IMR-90 (cell line): ENCODE data around the gene CCDC60. TPM values are rescaled to one million over a fixed set of nuclear protein-coding genes. Genes with fewer than 3 reads are reported as not detected.

Source experiments
- ATAC-seq: fragments of 200-7000 bp; cut with Tn5 transposase; 2 replicates; pipeline ENCODE4 v1.9.1; 2020; ENCODE audit warnings: low read depth, mild to moderate bottlenecking, moderate library complexity
- BruUV-seq: library from RNA; stranded (reverse); fragments of 400-500 nt; replicated peaks from 2 replicates; lab custom pipeline; 2021; lab: Mats Ljungman, UMichigan
- CTCF ChIA-PET: fragments of 300-600 bp; formaldehyde crosslinking; extraction: SDS; loops from one replicate; lab custom pipeline; 2021; ENCODE audit warnings: antibody characterized with exemption; lab: Yijun Ruan, JAX
- POLR2A ChIA-PET: fragments of 300-600 bp; sonication (Branson Sonifier 250); formaldehyde crosslinking; loops from one replicate; lab custom pipeline; 2022; ENCODE audit warnings: antibody characterized with exemption; ENCODE audit not compliant: unreplicated experiment; lab: Charles Lee
- DNase-seq: peaks from one replicate; pipeline ENCODE4 v3.0.0; 2013
- H2AFZ ChIP-seq: replicated peaks from 2 replicates; pipeline ENCODE3; 2013; ENCODE audit warnings: low read length, mild to moderate bottlenecking; ENCODE audit not compliant: poor library complexity
- H2AK5ac ChIP-seq: 2 replicates; pipeline ENCODE4 v1.6.1; 2013; ENCODE audit warnings: low read depth, low read length, inconsistent platforms
- H2AK9ac ChIP-seq: replicated peaks from 2 replicates; pipeline ENCODE3; 2013; ENCODE audit warnings: mild to moderate bottlenecking, low read depth, low read length, moderate library complexity; ENCODE audit not compliant: poor library complexity
- H2BK120ac ChIP-seq: 2 replicates; pipeline ENCODE4 v1.6.1; 2013; ENCODE audit warnings: low read depth, low read length, inconsistent platforms
- H2BK15ac ChIP-seq: 3 replicates; pipeline ENCODE4 v1.6.1; 2013; ENCODE audit warnings: low read depth, low read length, inconsistent platforms
- H2BK20ac ChIP-seq: 2 replicates; pipeline ENCODE4 v1.6.1; 2013; ENCODE audit warnings: low read depth, mild to moderate bottlenecking, inconsistent platforms, low read length, moderate library complexity
- H2BK5ac ChIP-seq: 2 replicates; pipeline ENCODE4 v1.6.1; 2013; ENCODE audit warnings: mild to moderate bottlenecking, low read depth, low read length, inconsistent platforms; ENCODE audit not compliant: poor library complexity, severe bottlenecking
- H3K14ac ChIP-seq: replicated peaks from 2 replicates; pipeline ENCODE4 v1.6.1; 2013; ENCODE audit warnings: low read depth, low read length, inconsistent platforms
- H3K18ac ChIP-seq: 2 replicates; pipeline ENCODE4 v1.6.1; 2013; ENCODE audit warnings: low read depth, low read length, control low read depth
- H3K23ac ChIP-seq: 2 replicates; pipeline ENCODE4 v1.6.1; 2013; ENCODE audit warnings: low read depth, low read length, inconsistent platforms
- H3K27ac ChIP-seq: 2 replicates; pipeline ENCODE4 v1.5.1; 2013; ENCODE audit warnings: mild to moderate bottlenecking, control low read depth, low read length; ENCODE audit not compliant: insufficient read depth
- H3K27me3 ChIP-seq: 2 replicates; pipeline ENCODE4 v1.6.1; 2013; ENCODE audit warnings: low read length; ENCODE audit not compliant: control insufficient read depth, insufficient read depth
- H3K36me3 ChIP-seq: 2 replicates; pipeline ENCODE4 v1.6.1; 2013; ENCODE audit warnings: low read length, mixed read lengths; ENCODE audit not compliant: control insufficient read depth, insufficient read depth
- H3K4ac ChIP-seq: 2 replicates; pipeline ENCODE4 v1.6.1; 2013; ENCODE audit warnings: low read depth, low read length, inconsistent platforms
- H3K4me1 ChIP-seq: 2 replicates; pipeline ENCODE4 v1.6.1; 2013; ENCODE audit warnings: low read length, mixed read lengths; ENCODE audit not compliant: control insufficient read depth, insufficient read depth
- H3K4me2 ChIP-seq: 2 replicates; pipeline ENCODE4 v1.6.1; 2013; ENCODE audit warnings: low read depth, mild to moderate bottlenecking, control low read depth, low read length, moderate library complexity
- H3K4me3 ChIP-seq: 2 replicates; pipeline ENCODE4 v1.5.1; 2013; ENCODE audit warnings: low read depth, mild to moderate bottlenecking, control low read depth, low read length, moderate library complexity; ENCODE audit not compliant: insufficient read depth
- H3K56ac ChIP-seq: 2 replicates; pipeline ENCODE4 v1.6.1; 2013; ENCODE audit warnings: low read length, inconsistent platforms; ENCODE audit not compliant: insufficient read depth; ENCODE audit errors: extremely low read depth
- H3K79me1 ChIP-seq, 2 experiments: 2 replicates each; pipeline ENCODE4 v1.6.1; 2013; ENCODE audit warnings: low read length in 2 of 2, inconsistent platforms in 1 of 2, low read depth in 1 of 2
- H3K9ac ChIP-seq: 2 replicates; pipeline ENCODE4 v1.6.1; 2013; ENCODE audit warnings: low read depth, low read length, control low read depth
- H3K9me1 ChIP-seq: 2 replicates; pipeline ENCODE4 v1.6.1; 2013; ENCODE audit warnings: low read length, inconsistent platforms; ENCODE audit not compliant: insufficient read depth
- H3K9me3 ChIP-seq: 2 replicates; pipeline ENCODE4 v1.6.1; 2013; ENCODE audit warnings: low read length; ENCODE audit not compliant: control insufficient read depth, insufficient read depth
- H4K20me1 ChIP-seq: 2 replicates; pipeline ENCODE4 v1.6.1; 2013; ENCODE audit warnings: low read length, inconsistent platforms; ENCODE audit not compliant: insufficient read depth
- H4K5ac ChIP-seq: 2 replicates; pipeline ENCODE4 v1.6.1; 2013; ENCODE audit warnings: mild to moderate bottlenecking, low read depth, low read length, control low read depth
- H4K8ac ChIP-seq, 2 experiments: 2 replicates each; pipeline ENCODE4 v1.6.1; 2013; ENCODE audit warnings: low read depth in 2 of 2, low read length in 2 of 2, control low read depth in 1 of 2, inconsistent platforms in 1 of 2
- H4K91ac ChIP-seq: 2 replicates; pipeline ENCODE4 v1.6.1; 2013; ENCODE audit warnings: low read depth, low read length, inconsistent platforms; ENCODE audit not compliant: insufficient read depth
- BHLHE40 ChIP-seq: fragments of 150-350 bp; IDR thresholded peaks from 2 replicates; pipeline ENCODE4 v1.6.1; 2016; ENCODE audit warnings: mild to moderate bottlenecking, low read depth, low read length
- CEBPB ChIP-seq: IDR thresholded peaks from 2 replicates; pipeline ENCODE4 v1.6.1; 2012; ENCODE audit warnings: low read depth, low read length, improper control_type of control experiment
- CHD1 ChIP-seq: IDR thresholded peaks from 2 replicates; pipeline ENCODE4 v1.6.1; 2012; ENCODE audit warnings: low read depth, low read length, improper control_type of control experiment
- FOS ChIP-seq: fragments of 150-350 bp; IDR thresholded peaks from 2 replicates; pipeline ENCODE4 v1.6.1; 2016; ENCODE audit warnings: low read depth, low read length
- MAFK ChIP-seq: IDR thresholded peaks from 2 replicates; pipeline ENCODE4 v1.6.1; 2012; ENCODE audit warnings: low read depth, low read length, improper control_type of control experiment
- MAZ ChIP-seq: IDR thresholded peaks from 2 replicates; pipeline ENCODE4 v1.6.1; 2012; ENCODE audit warnings: low read depth, mild to moderate bottlenecking, low read length, improper control_type of control experiment, moderate library complexity, borderline replicate concordance
- MXI1 ChIP-seq: IDR thresholded peaks from 2 replicates; pipeline ENCODE4 v1.6.1; 2012; ENCODE audit warnings: low read depth, mild to moderate bottlenecking, low read length, moderate library complexity, borderline replicate concordance
- NFE2L2 ChIP-seq: fragments of 150-350 bp; IDR thresholded peaks from 2 replicates; pipeline ENCODE4 v1.6.1; 2016; ENCODE audit warnings: low read depth, mild to moderate bottlenecking, low read length
- POLR2A ChIP-seq: IDR thresholded peaks from 2 replicates; pipeline ENCODE4 v1.6.1; 2012; ENCODE audit warnings: mild to moderate bottlenecking, low read depth, low read length
- RAD21 ChIP-seq: IDR thresholded peaks from 2 replicates; pipeline ENCODE4 v1.6.1; 2012; ENCODE audit warnings: low read length, improper control_type of control experiment
- RCOR1 ChIP-seq: IDR thresholded peaks from 2 replicates; pipeline ENCODE4 v1.6.1; 2012; ENCODE audit warnings: mild to moderate bottlenecking, low read length, improper control_type of control experiment; ENCODE audit not compliant: insufficient replicate concordance
- RFX5 ChIP-seq: IDR thresholded peaks from 2 replicates; pipeline ENCODE4 v1.8.0; 2012; ENCODE audit warnings: low read depth, mild to moderate bottlenecking, low read length, moderate library complexity
- SMC3 ChIP-seq: fragments of 150-350 bp; IDR thresholded peaks from 2 replicates; pipeline ENCODE4 v1.6.1; 2016; ENCODE audit warnings: low read depth, mild to moderate bottlenecking, antibody characterized with exemption, low read length, moderate library complexity
- WGBS, 2 experiments: methylation state at CpG; one replicate each; pipeline versions ENCODE4 v1.1.5 to v1.1.7; 2013; ENCODE audit warnings: missing lambda C conversion rate in 2 of 2; ENCODE audit not compliant: insufficient read length in 1 of 2; ENCODE audit errors: extremely low coverage in 2 of 2; 5-methylcytosine and 5-hydroxymethylcytosine counted together
- dilution Hi-C: fragments of 300-500 bp; cut with HindIII; formaldehyde crosslinking; loops from one replicate; pipeline ENCODE4 v1.14.3; 2018; ENCODE audit warnings: low sequenced_read_pairs; ENCODE audit not compliant: unreplicated experiment
- in situ Hi-C: fragments of 300-500 bp; cut with MboI; formaldehyde crosslinking; loops from 3 replicates; pipeline ENCODE4 v1.14.3; 2019; ENCODE audit warnings: low sequenced_read_pairs, inconsistent platforms, mixed read lengths
- intact Hi-C: fragments of 100-400 bp; cut with micrococcal nuclease; formaldehyde crosslinking; loops from 2 replicates; pipeline ENCODE4 v1.10.0; 2022
- polyA plus RNA-seq, 3 experiments: library from polyadenylated mRNA; depleted of rRNA; stranded (reverse); fragments of >200 nt; gene quantifications; 2 replicates each; pipeline ENCODE4 v1.2.3, GENCODE V29; 2012; ENCODE audit warnings: low replicate concordance in 1 of 3
- total RNA-seq: library from RNA; depleted of rRNA; stranded (reverse); fragments of >200 nt; gene quantifications from 2 replicates; pipeline ENCODE4 v1.2.3, GENCODE V29; 2012
- TF ChIP-seq, protein P1 (sequence below): fragments of 150-350 bp; IDR thresholded peaks from 2 replicates; pipeline ENCODE4 v1.6.1; 2016; ENCODE audit warnings: low read depth, mild to moderate bottlenecking, low read length, moderate library complexity, borderline replicate concordance
- TF ChIP-seq, protein P2 (sequence below): conservative IDR thresholded peaks from 2 replicates; pipeline ENCODE4 v1.5.1; 2012; ENCODE audit warnings: mild to moderate bottlenecking, low read depth, low read length, improper control_type of control experiment
- TF ChIP-seq, protein P3 (sequence below): fragments of 150-350 bp; IDR thresholded peaks from 2 replicates; pipeline ENCODE4 v1.6.1; 2017; ENCODE audit warnings: mild to moderate bottlenecking, antibody characterized with exemption, low read length, low read depth

CCDC60 gene
- total and polyA plus RNA-seq, 2 of the 4 experiments (the other 2 are of a cell fraction) = not detected

DNA sequence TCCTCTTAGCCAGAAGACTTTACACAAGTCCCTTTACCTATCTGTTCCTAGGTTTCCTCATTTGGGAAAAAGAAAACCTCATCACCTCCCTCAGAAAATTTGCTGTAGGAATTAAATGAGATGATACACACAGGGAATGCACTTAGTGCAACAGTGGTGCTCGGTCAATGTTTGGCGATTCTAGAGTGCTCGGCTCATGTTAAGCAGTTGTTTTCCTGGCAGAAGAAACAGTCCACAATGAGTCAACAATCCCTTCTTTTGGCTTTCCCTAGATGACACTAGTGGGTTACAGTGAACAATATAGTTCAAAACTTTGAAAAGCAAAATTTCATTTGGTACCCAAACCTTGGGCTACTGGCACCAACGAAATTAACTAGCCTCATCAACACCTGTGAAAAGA lies 255.1 kb downstream of the CCDC60 start:
- DNase-seq (no peak), ATAC-seq (no peak)
- Histone ChIP-seq H2BK20ac (no peak overlapping the region), H3K27ac (no peak overlapping the region), H3K27me3 (peaks cover 5% of the 10 kb centered on the region; the same call in 1 of the 2 replicates), H3K23ac (no peak overlapping the region), H2BK120ac (no peak overlapping the region), H4K5ac (no peak overlapping the region), H3K36me3 (no peaks in the 10 kb centered on the region), H2AK5ac (no peak overlapping the region), H3K14ac (no peak overlapping the region), H2AFZ (no peak overlapping the region), H3K4ac (no peak overlapping the region), H3K9me3 (no peaks in the 10 kb centered on the region), H2AK9ac (no peak overlapping the region), H4K91ac (no peak overlapping the region), H2BK5ac (no peak overlapping the region), H3K9ac (no peak overlapping the region), H2BK15ac (no peak overlapping the region), H3K4me1 (no peaks in the 10 kb centered on the region), H3K4me2 (no peak overlapping the region), H3K79me1 (no peaks in the 10 kb centered on the region), H3K9me1 (no peaks in the 10 kb centered on the region), H3K4me3 (no peak overlapping the region), H3K18ac (no peak overlapping the region), H4K8ac (no peak overlapping the region), H3K56ac (no peak overlapping the region), H4K20me1 (no peaks in the 10 kb centered on the region)
- in situ Hi-C loops (no loop called here), intact Hi-C loops (no loop called here), dilution Hi-C loops (no loop called here)
- ChIA-PET POLR2A (no interaction called here), CTCF (no interaction called here)
- no TSS peak for BruUV-seq
- TF ChIP-seq MAZ = no peak
- TF ChIP-seq BHLHE40 = no peak
- TF ChIP-seq CEBPB = no peak
- TF ChIP-seq NFE2L2 = no peak
- TF ChIP-seq, protein P1, sequence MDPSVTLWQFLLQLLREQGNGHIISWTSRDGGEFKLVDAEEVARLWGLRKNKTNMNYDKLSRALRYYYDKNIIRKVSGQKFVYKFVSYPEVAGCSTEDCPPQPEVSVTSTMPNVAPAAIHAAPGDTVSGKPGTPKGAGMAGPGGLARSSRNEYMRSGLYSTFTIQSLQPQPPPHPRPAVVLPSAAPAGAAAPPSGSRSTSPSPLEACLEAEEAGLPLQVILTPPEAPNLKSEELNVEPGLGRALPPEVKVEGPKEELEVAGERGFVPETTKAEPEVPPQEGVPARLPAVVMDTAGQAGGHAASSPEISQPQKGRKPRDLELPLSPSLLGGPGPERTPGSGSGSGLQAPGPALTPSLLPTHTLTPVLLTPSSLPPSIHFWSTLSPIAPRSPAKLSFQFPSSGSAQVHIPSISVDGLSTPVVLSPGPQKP = no peak
- TF ChIP-seq CHD1 = no peak
- TF ChIP-seq, protein P2, sequence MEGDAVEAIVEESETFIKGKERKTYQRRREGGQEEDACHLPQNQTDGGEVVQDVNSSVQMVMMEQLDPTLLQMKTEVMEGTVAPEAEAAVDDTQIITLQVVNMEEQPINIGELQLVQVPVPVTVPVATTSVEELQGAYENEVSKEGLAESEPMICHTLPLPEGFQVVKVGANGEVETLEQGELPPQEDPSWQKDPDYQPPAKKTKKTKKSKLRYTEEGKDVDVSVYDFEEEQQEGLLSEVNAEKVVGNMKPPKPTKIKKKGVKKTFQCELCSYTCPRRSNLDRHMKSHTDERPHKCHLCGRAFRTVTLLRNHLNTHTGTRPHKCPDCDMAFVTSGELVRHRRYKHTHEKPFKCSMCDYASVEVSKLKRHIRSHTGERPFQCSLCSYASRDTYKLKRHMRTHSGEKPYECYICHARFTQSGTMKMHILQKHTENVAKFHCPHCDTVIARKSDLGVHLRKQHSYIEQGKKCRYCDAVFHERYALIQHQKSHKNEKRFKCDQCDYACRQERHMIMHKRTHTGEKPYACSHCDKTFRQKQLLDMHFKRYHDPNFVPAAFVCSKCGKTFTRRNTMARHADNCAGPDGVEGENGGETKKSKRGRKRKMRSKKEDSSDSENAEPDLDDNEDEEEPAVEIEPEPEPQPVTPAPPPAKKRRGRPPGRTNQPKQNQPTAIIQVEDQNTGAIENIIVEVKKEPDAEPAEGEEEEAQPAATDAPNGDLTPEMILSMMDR = no peak
- no peak for TF ChIP-seq RFX5
- TF ChIP-seq, protein P3, sequence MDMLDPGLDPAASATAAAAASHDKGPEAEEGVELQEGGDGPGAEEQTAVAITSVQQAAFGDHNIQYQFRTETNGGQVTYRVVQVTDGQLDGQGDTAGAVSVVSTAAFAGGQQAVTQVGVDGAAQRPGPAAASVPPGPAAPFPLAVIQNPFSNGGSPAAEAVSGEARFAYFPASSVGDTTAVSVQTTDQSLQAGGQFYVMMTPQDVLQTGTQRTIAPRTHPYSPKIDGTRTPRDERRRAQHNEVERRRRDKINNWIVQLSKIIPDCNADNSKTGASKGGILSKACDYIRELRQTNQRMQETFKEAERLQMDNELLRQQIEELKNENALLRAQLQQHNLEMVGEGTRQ = no peak
- no peak for TF ChIP-seq RAD21
- no peak for TF ChIP-seq RCOR1
- TF ChIP-seq MXI1 = no peak
- no peak for TF ChIP-seq SMC3
- no peak for TF ChIP-seq FOS
- no peak for TF ChIP-seq POLR2A
- no peak for TF ChIP-seq MAFK
- WGBS, 2 experiments = no CpG with 5 or more reads among the region's 4 CpGs
